ENCODE data around the gene ADARB2.

DNA sequence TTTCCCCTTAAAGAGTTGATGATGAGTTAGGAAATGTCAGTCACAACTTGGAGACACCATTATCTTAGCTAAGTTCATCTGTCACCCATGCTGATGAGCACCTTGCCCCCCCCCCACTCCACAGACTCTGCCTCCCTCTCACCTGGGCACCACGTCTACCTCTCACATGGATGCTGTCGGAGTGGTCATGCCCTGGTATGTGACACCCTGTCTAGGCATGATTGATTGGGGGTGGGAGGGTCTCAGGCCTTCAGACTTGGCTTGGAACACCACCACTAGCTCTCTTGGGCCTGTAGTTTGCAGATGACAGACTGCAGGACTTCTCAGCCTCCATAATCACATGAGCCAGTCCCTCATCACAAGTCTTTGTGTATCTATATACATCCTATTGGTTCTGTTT is 603.2 kb downstream of the ADARB2 start:
- TF ChIP-seq, protein P1, sequence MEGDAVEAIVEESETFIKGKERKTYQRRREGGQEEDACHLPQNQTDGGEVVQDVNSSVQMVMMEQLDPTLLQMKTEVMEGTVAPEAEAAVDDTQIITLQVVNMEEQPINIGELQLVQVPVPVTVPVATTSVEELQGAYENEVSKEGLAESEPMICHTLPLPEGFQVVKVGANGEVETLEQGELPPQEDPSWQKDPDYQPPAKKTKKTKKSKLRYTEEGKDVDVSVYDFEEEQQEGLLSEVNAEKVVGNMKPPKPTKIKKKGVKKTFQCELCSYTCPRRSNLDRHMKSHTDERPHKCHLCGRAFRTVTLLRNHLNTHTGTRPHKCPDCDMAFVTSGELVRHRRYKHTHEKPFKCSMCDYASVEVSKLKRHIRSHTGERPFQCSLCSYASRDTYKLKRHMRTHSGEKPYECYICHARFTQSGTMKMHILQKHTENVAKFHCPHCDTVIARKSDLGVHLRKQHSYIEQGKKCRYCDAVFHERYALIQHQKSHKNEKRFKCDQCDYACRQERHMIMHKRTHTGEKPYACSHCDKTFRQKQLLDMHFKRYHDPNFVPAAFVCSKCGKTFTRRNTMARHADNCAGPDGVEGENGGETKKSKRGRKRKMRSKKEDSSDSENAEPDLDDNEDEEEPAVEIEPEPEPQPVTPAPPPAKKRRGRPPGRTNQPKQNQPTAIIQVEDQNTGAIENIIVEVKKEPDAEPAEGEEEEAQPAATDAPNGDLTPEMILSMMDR (IDR thresholded peaks at IDR 0.05; ENCODE audit: insufficient read depth, low read length) = no peak
- TF ChIP-seq POLR2AphosphoS5 (IDR thresholded peaks at IDR 0.05; ENCODE audit: low read depth) (no peak), GABPA (IDR thresholded peaks at IDR 0.05; ENCODE audit: low read depth) (no peak), SPI1 (IDR thresholded peaks at IDR 0.05; ENCODE audit: borderline replicate concordance, low read depth) (no peak)
- TF ChIP-seq, protein P2, sequence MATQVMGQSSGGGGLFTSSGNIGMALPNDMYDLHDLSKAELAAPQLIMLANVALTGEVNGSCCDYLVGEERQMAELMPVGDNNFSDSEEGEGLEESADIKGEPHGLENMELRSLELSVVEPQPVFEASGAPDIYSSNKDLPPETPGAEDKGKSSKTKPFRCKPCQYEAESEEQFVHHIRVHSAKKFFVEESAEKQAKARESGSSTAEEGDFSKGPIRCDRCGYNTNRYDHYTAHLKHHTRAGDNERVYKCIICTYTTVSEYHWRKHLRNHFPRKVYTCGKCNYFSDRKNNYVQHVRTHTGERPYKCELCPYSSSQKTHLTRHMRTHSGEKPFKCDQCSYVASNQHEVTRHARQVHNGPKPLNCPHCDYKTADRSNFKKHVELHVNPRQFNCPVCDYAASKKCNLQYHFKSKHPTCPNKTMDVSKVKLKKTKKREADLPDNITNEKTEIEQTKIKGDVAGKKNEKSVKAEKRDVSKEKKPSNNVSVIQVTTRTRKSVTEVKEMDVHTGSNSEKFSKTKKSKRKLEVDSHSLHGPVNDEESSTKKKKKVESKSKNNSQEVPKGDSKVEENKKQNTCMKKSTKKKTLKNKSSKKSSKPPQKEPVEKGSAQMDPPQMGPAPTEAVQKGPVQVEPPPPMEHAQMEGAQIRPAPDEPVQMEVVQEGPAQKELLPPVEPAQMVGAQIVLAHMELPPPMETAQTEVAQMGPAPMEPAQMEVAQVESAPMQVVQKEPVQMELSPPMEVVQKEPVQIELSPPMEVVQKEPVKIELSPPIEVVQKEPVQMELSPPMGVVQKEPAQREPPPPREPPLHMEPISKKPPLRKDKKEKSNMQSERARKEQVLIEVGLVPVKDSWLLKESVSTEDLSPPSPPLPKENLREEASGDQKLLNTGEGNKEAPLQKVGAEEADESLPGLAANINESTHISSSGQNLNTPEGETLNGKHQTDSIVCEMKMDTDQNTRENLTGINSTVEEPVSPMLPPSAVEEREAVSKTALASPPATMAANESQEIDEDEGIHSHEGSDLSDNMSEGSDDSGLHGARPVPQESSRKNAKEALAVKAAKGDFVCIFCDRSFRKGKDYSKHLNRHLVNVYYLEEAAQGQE (IDR thresholded peaks at IDR 0.05; ENCODE audit: insufficient replicate concordance, low read depth) = no peak

All from HL-60 (cell line).